Measurements from ENCODE around the gene BCOR.

Gene BCOR

DNA sequence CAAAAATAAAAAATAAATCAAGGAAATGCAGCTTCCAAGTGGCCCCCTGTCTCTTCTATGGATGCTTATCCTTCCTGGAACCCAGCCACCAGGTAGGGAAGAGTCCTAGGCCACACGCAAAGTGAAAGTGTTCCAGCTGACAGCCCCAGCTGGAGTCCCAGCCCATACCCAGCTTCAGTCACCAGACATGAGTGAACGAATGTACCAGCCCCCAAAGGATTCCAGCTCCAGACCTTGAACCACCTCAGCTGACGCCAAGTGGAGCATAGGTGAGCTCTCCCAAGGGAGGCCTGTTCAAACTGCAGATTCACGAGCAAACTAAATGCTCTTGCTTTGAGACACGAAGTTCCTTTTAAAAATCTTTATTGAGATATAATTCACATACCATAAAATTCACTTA lies 62.0 kb downstream of the BCOR start:
- Histone ChIP-seq H3K4me3 (ENCODE audit: insufficient read depth, low read length, poor library complexity, severe bottlenecking) (no peak overlapping the region), H3K9me2 (replicated peaks; ENCODE audit: insufficient read depth, low read length) (no peaks in the 10 kb centered on the region), H3K9ac (ENCODE audit: low read length) (no peak overlapping the region), H2AFZ (ENCODE audit: low read depth, low read length, severe bottlenecking) (no peak overlapping the region), H3K79me2 (ENCODE audit: insufficient read depth, low read length) (no peaks in the 10 kb centered on the region), H3K4me2 (ENCODE audit: low read depth, low read length, poor library complexity, severe bottlenecking) (no peak overlapping the region), H3K27me3 (ENCODE audit: low read length) (no peaks in the 10 kb centered on the region), H3K27ac (ENCODE audit: low read depth, low read length) (no peak overlapping the region), H3K9me3 (ENCODE audit: insufficient read depth, low read length) (no peaks in the 10 kb centered on the region), H3K36me3 (ENCODE audit: low read length) (no peaks in the 10 kb centered on the region), H3F3A (ENCODE audit: insufficient read depth) (no peaks in the 10 kb centered on the region), H4K20me1 (ENCODE audit: low read depth, low read length) (no peaks in the 10 kb centered on the region)
- TF ChIP-seq, protein P1, sequence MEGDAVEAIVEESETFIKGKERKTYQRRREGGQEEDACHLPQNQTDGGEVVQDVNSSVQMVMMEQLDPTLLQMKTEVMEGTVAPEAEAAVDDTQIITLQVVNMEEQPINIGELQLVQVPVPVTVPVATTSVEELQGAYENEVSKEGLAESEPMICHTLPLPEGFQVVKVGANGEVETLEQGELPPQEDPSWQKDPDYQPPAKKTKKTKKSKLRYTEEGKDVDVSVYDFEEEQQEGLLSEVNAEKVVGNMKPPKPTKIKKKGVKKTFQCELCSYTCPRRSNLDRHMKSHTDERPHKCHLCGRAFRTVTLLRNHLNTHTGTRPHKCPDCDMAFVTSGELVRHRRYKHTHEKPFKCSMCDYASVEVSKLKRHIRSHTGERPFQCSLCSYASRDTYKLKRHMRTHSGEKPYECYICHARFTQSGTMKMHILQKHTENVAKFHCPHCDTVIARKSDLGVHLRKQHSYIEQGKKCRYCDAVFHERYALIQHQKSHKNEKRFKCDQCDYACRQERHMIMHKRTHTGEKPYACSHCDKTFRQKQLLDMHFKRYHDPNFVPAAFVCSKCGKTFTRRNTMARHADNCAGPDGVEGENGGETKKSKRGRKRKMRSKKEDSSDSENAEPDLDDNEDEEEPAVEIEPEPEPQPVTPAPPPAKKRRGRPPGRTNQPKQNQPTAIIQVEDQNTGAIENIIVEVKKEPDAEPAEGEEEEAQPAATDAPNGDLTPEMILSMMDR (IDR thresholded peaks at IDR 0.05; ENCODE audit: insufficient read depth, low read length, poor library complexity, severe bottlenecking): no peak
- no peak for TF ChIP-seq EZH2phosphoT487 (conservative IDR thresholded peaks at IDR 0.05; ENCODE audit: low read length)

DNA sequence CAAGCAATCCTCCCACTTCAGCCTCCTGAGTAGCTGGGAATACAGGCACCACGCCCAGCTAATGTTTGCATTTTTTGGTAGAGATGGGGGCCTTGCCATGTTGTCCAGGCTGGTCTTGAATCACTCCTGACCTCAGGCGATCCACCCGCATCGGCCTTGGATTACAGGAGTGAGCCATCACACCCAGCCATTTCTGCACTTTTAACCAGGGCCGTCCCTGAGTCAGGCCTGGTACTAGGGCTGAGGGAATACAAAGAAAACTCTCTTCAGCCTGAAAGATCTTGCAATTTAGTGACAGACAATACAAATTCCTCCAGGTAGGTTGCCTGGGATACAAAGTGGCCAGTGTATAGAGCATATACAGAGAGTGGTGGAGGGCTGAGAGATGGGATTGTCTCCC lies 65.8 kb downstream of the BCOR start:
- no peaks in the 10 kb centered on the region for H4K20me1 ChIP-seq (ENCODE audit: low read depth, low read length)

DNA sequence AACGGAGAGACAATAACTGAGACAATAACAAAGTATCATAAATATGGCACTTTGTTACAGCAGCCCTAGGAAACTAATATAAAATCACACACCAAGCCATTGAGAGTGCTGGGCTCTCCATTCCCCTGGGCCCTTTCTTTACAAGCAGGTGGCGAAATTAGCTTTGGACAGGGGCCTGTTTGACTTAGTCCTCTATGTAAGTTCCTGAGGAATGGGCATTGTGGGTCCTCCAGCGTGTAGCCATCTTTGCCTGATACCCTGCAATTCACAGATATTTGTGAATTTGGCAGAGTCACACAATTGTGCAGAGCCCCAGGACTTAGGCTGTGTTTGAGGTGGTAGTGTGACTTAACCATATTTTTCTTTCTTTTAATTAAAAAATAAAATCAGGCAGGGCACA lies 67.6 kb downstream of the BCOR start:
- no peaks in the 10 kb centered on the region for H3K27me3 ChIP-seq (ENCODE audit: low read length)

More for the DNA sequence above, 65.8 kb downstream of the BCOR start:
- no peaks in the 10 kb centered on the region for H3F3A ChIP-seq (ENCODE audit: insufficient read depth)
- no peak overlapping the region for H3K27ac ChIP-seq (ENCODE audit: low read depth, low read length)
- H3K4me2 ChIP-seq (ENCODE audit: low read depth, low read length, poor library complexity, severe bottlenecking): no peak overlapping the region
- H3K36me3 ChIP-seq (ENCODE audit: low read length): no peaks in the 10 kb centered on the region
- no peaks in the 10 kb centered on the region for H3K27me3 ChIP-seq (ENCODE audit: low read length)
- TF ChIP-seq EZH2phosphoT487 (conservative IDR thresholded peaks at IDR 0.05; ENCODE audit: low read length): no peak
- TF ChIP-seq, protein P1 (IDR thresholded peaks at IDR 0.05; ENCODE audit: insufficient read depth, low read length, poor library complexity, severe bottlenecking): no peak
- no peaks in the 10 kb centered on the region for H3K79me2 ChIP-seq (ENCODE audit: insufficient read depth, low read length)
- H3K9ac ChIP-seq (ENCODE audit: low read length): no peak overlapping the region
- no peaks in the 10 kb centered on the region for H3K9me3 ChIP-seq (ENCODE audit: insufficient read depth, low read length)
- no peak overlapping the region for H3K4me3 ChIP-seq (ENCODE audit: insufficient read depth, low read length, poor library complexity, severe bottlenecking)
- no peaks in the 10 kb centered on the region for H3K9me2 ChIP-seq (replicated peaks; ENCODE audit: insufficient read depth, low read length)
- no peak overlapping the region for H2AFZ ChIP-seq (ENCODE audit: low read depth, low read length, severe bottlenecking)

More for the DNA sequence above, 67.6 kb downstream of the BCOR start:
- H3K36me3 ChIP-seq (ENCODE audit: low read length): no peaks in the 10 kb centered on the region
- TF ChIP-seq EZH2phosphoT487 (conservative IDR thresholded peaks at IDR 0.05; ENCODE audit: low read length): no peak
- TF ChIP-seq, protein P1 (IDR thresholded peaks at IDR 0.05; ENCODE audit: insufficient read depth, low read length, poor library complexity, severe bottlenecking): no peak
- no peak overlapping the region for H3K4me3 ChIP-seq (ENCODE audit: insufficient read depth, low read length, poor library complexity, severe bottlenecking)
- H3K9ac ChIP-seq (ENCODE audit: low read length): no peak overlapping the region
- H3K9me2 ChIP-seq (replicated peaks; ENCODE audit: insufficient read depth, low read length): no peaks in the 10 kb centered on the region
- H4K20me1 ChIP-seq (ENCODE audit: low read depth, low read length): no peaks in the 10 kb centered on the region
- no peaks in the 10 kb centered on the region for H3F3A ChIP-seq (ENCODE audit: insufficient read depth)
- H3K79me2 ChIP-seq (ENCODE audit: insufficient read depth, low read length): no peaks in the 10 kb centered on the region
- H3K9me3 ChIP-seq (ENCODE audit: insufficient read depth, low read length): no peaks in the 10 kb centered on the region
- H3K27ac ChIP-seq (ENCODE audit: low read depth, low read length): no peak overlapping the region
- no peak overlapping the region for H2AFZ ChIP-seq (ENCODE audit: low read depth, low read length, severe bottlenecking)
- H3K4me2 ChIP-seq (ENCODE audit: low read depth, low read length, poor library complexity, severe bottlenecking): no peak overlapping the region
